Neuronal stem cell (in vitro differentiated cells): ENCODE data around the gene POLN.
"Not testable (repeated sequence)": the region's sequence is repeated elsewhere in the genome, so short reads cannot be mapped to it uniquely, and the experiment has no call there.

Experiments
- DNase-seq: peaks from one replicate; pipeline ENCODE4 v3.0.0-alpha.2; 2013; ENCODE audit warnings: low spot score
- H2AFZ ChIP-seq: one replicate; pipeline ENCODE4 v1.6.1; 2013; ENCODE audit warnings: mild to moderate bottlenecking, low read length, inconsistent platforms
- H2AK5ac ChIP-seq: 2 replicates; pipeline ENCODE4 v1.6.1; 2013; ENCODE audit warnings: low read depth, mild to moderate bottlenecking, inconsistent platforms, low read length, moderate library complexity, mixed read lengths
- H2BK120ac ChIP-seq: 2 replicates; pipeline ENCODE4 v1.6.1; 2013; ENCODE audit warnings: low read depth, mild to moderate bottlenecking, inconsistent platforms, low read length, moderate library complexity, mixed read lengths
- H2BK12ac ChIP-seq: one replicate; pipeline ENCODE4 v1.6.1; 2013; ENCODE audit warnings: low read length, inconsistent platforms
- H2BK15ac ChIP-seq: 2 replicates; pipeline ENCODE4 v1.6.1; 2013; ENCODE audit warnings: mild to moderate bottlenecking, low read length, inconsistent platforms, mixed read lengths
- H2BK5ac ChIP-seq: one replicate; pipeline ENCODE4 v1.6.1; 2013; ENCODE audit warnings: inconsistent platforms, mild to moderate bottlenecking, low read length, moderate library complexity
- H3K14ac ChIP-seq: one replicate; pipeline ENCODE4 v1.6.1; 2013; ENCODE audit warnings: low read length, inconsistent platforms
- H3K18ac ChIP-seq: 2 replicates; pipeline ENCODE4 v1.6.1; 2013; ENCODE audit warnings: low read length, inconsistent platforms
- H3K23ac ChIP-seq: 2 replicates; pipeline ENCODE4 v1.6.1; 2013; ENCODE audit warnings: low read depth, mild to moderate bottlenecking, mixed read lengths, low read length, inconsistent platforms; ENCODE audit not compliant: poor library complexity
- H3K27ac ChIP-seq: replicated peaks from 3 replicates; pipeline ENCODE4 v1.5.1; 2013; ENCODE audit warnings: low read length, inconsistent platforms
- H3K27me3 ChIP-seq, 3 experiments: 2 replicates each; pipeline ENCODE4 v1.6.1; 2013; ENCODE audit warnings: low read length in 3 of 3, mild to moderate bottlenecking in 2 of 3, inconsistent platforms in 1 of 3, low read depth in 1 of 3, mixed read lengths in 1 of 3, moderate library complexity in 1 of 3; ENCODE audit not compliant: control insufficient read depth in 3 of 3, insufficient read depth in 3 of 3
- H3K36me3 ChIP-seq, 2 donors: replicated peaks in 1 of 2; 2 replicates each; pipeline ENCODE4 v1.6.1; 2013; ENCODE audit warnings: low read length in 2 of 2; ENCODE audit not compliant: control insufficient read depth in 2 of 2, insufficient read depth in 2 of 2
- H3K4ac ChIP-seq: 2 replicates; pipeline ENCODE4 v1.6.1; 2013; ENCODE audit warnings: inconsistent platforms, mild to moderate bottlenecking, low read length, moderate library complexity
- H3K4me1 ChIP-seq, 2 donors: 1 replicate in 1 of 2; 2 replicates in 1 of 2; pipeline ENCODE4 v1.6.1; 2013; ENCODE audit warnings: low read length in 2 of 2, low read depth in 1 of 2; ENCODE audit not compliant: control insufficient read depth in 2 of 2, insufficient read depth in 1 of 2
- H3K4me2 ChIP-seq: one replicate; pipeline ENCODE4 v1.6.1; 2013; ENCODE audit warnings: mild to moderate bottlenecking, low read length, inconsistent platforms; ENCODE audit not compliant: insufficient read depth, poor library complexity, severe bottlenecking
- H3K4me3 ChIP-seq, 2 donors: 2 replicates each; pipeline ENCODE4 v1.5.1; 2013; ENCODE audit warnings: low read length in 2 of 2, mild to moderate bottlenecking in 2 of 2, inconsistent platforms in 1 of 2, moderate library complexity in 1 of 2
- H3K79me1 ChIP-seq: one replicate; pipeline ENCODE4 v1.6.1; 2013; ENCODE audit warnings: low read depth, mild to moderate bottlenecking, inconsistent platforms, low read length, moderate library complexity
- H3K9ac ChIP-seq: one replicate; pipeline ENCODE4 v1.6.1; 2013; ENCODE audit warnings: mild to moderate bottlenecking, low read depth, low read length, inconsistent platforms; ENCODE audit not compliant: poor library complexity
- H3K9me3 ChIP-seq, 2 donors: replicated peaks in 1 of 2; 2 replicates each; pipeline versions ENCODE3 to v1.6.1; 2013; ENCODE audit warnings: low read length in 2 of 2, mild to moderate bottlenecking in 2 of 2, inconsistent platforms in 1 of 2, low read depth in 1 of 2, mixed read lengths in 1 of 2, moderate library complexity in 1 of 2; ENCODE audit not compliant: control insufficient read depth in 2 of 2, insufficient read depth in 1 of 2
- H4K8ac ChIP-seq: one replicate; pipeline ENCODE4 v1.6.1; 2013; ENCODE audit warnings: low read depth, mild to moderate bottlenecking, inconsistent platforms, low read length, moderate library complexity
- H4K91ac ChIP-seq: one replicate; pipeline ENCODE4 v1.6.1; 2013; ENCODE audit warnings: low read length, low read depth, mild to moderate bottlenecking, inconsistent platforms; ENCODE audit not compliant: poor library complexity
- WGBS, 2 donors: extraction: QIAGEN DNeasy Blood & Tissue Kit; methylation state at CpG; one replicate each; pipeline ENCODE4 v1.1.7; 2013; ENCODE audit warnings: missing lambda C conversion rate in 2 of 2, mixed read lengths in 1 of 2; ENCODE audit not compliant: insufficient read length in 2 of 2, insufficient replicate concordance in 1 of 2; ENCODE audit errors: extremely low coverage in 2 of 2; 5-methylcytosine and 5-hydroxymethylcytosine counted together

POLN gene

DNA sequence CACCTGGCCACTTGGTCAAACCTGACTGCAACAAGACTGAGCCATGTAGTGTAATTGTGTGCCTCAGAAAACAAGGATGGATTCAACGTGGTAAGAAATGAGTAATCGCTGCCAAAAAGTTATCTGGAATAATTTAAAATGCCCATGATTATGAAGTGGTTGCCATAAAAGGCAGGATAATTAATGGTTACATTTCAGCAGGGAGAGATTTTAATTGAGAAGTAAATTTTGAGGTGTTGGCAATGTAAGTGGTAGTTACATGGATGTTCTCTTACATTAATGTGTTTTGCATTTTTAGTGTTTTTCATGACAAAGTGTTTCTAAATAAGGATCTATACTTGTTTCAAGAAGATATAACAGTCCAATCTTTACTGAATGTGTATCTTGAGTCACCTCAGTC lies 15.7 kb downstream of the POLN start:
- H3K9me3 ChIP-seq, result no peaks in the 10 kb centered on the region
- H2BK15ac ChIP-seq, result no peak overlapping the region
- H3K23ac ChIP-seq, result no peak overlapping the region
- no peak overlapping the region for H4K8ac ChIP-seq
- no peak overlapping the region for H3K4me3 ChIP-seq
- H3K79me1 ChIP-seq, result no peaks in the 10 kb centered on the region
- H3K4me2 ChIP-seq, result no peak overlapping the region
- no peak overlapping the region for H2BK12ac ChIP-seq
- no peak overlapping the region for H2BK5ac ChIP-seq
- no peak overlapping the region for H3K14ac ChIP-seq
- H3K4me1 ChIP-seq, result no peaks in the 10 kb centered on the region
- no peak overlapping the region for H4K91ac ChIP-seq
- H3K27ac ChIP-seq, result no peak overlapping the region
- no CpG with 5 or more reads among the region's 2 CpGs for WGBS, 2 donors
- no peak overlapping the region for H3K18ac ChIP-seq
- no peak overlapping the region for H2BK120ac ChIP-seq
- no peaks in the 10 kb centered on the region for H3K27me3 ChIP-seq
- H2AK5ac ChIP-seq, result no peak overlapping the region
- H3K9ac ChIP-seq, result no peak overlapping the region
- no peak overlapping the region for H3K4ac ChIP-seq
- no peak for DNase-seq
- H2AFZ ChIP-seq, result no peak overlapping the region
- H3K36me3 ChIP-seq, result peaks cover 0 to 34% of the 10 kb centered on the region in 2 donors

DNA sequence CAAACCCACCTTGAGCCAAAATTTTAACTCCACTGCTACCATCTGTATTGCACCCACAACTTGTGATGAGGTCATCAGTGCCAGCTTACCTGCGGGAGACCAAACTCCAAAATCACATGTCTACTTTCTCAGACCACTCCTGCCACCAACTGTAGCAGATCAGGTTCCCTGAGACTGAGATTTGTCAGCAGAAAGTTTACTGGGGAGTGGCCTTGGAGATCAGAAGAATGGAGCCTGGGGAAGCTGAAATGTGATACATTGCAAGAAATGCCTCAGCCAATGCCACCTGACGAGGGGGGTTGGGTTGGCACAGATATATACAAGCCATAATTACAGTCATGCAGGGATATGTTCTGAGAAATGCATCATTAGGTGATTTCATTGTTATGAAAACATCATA lies 19.1 kb downstream of the POLN start:
- no peak overlapping the region for H3K27ac ChIP-seq
- no peak overlapping the region for H2AFZ ChIP-seq
- H3K9ac ChIP-seq, result no peak overlapping the region
- DNase-seq, result no peak
- no peak overlapping the region for H4K8ac ChIP-seq
- no peaks in the 10 kb centered on the region for H3K4me1 ChIP-seq
- H2BK15ac ChIP-seq, result no peak overlapping the region
- H3K14ac ChIP-seq, result no peak overlapping the region
- peaks cover 0 to 20% of the 10 kb centered on the region in 2 donors for H3K36me3 ChIP-seq
- H3K79me1 ChIP-seq, result no peaks in the 10 kb centered on the region
- H3K9me3 ChIP-seq, result no peaks in the 10 kb centered on the region
- H3K27me3 ChIP-seq, result no peaks in the 10 kb centered on the region
- H2BK120ac ChIP-seq, result no peak overlapping the region
- H3K23ac ChIP-seq, result no peak overlapping the region
- no CpG with 5 or more reads among the region's 2 CpGs for WGBS, 2 donors
- H2BK5ac ChIP-seq, result no peak overlapping the region
- H3K18ac ChIP-seq, result no peak overlapping the region
- no peak overlapping the region for H3K4me3 ChIP-seq
- H3K4me2 ChIP-seq, result no peak overlapping the region
- H4K91ac ChIP-seq, result no peak overlapping the region
- H2BK12ac ChIP-seq, result no peak overlapping the region
- no peak overlapping the region for H3K4ac ChIP-seq
- no peak overlapping the region for H2AK5ac ChIP-seq

GRCh38 chr4:2221378-2221777 lies 20.5 kb downstream of the POLN start:
- WGBS, 2 donors, result no CpG with 5 or more reads among the region's 4 CpGs
- DNase-seq, result not testable (repeated sequence)

DNA sequence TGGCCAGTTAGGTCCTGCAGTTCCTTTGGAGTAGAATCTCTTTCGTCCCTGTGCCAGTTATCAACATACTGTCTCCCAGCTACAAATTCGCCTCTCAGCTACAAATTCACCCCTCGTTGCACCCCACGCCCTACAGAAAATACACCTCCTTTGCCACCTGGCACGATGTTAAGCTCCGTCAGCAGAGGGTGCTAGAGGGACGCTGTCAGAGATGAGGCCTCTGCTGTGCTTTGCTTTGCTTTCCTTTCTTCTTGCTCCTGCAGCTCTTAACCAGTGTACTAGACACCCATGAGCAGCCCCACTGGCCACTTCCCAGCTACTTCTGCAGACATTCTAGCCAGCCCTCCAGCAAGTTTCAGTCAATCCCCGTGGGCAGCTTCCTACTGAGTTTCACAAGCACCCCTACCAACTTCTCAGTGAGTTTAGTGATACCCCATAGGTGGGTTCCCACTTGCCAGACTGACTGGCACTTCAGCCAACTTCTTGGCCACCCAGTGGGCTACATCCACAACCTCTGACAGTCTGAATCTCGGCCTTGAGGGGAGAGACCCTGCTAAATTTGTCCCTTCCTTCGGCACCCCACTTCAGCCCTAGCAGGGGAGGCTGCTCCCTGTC lies 21.8 kb downstream of the POLN start:
- DNase-seq, result peak; percentile 70
- peaks cover 2% of the 10 kb centered on the region for H3K79me1 ChIP-seq
- no peak overlapping the region for H3K4ac ChIP-seq
- no peak overlapping the region for H2BK120ac ChIP-seq
- H4K8ac ChIP-seq, result no peak overlapping the region
- H2BK15ac ChIP-seq, result no peak overlapping the region
- no peak overlapping the region for H3K23ac ChIP-seq
- H2BK5ac ChIP-seq, result no peak overlapping the region
- WGBS, 2 donors, result no CpG with 5 or more reads among the region's 10 CpGs
- H4K91ac ChIP-seq, result no peak overlapping the region
- H3K4me3 ChIP-seq, result no peak overlapping the region
- no peak overlapping the region for H3K14ac ChIP-seq
- H2AFZ ChIP-seq, result peak overlapping the region; percentile 52
- H3K4me1 ChIP-seq, result peaks cover 0 to 1% of the 10 kb centered on the region in 2 donors
- H2AK5ac ChIP-seq, result no peak overlapping the region
- H3K36me3 ChIP-seq, result peaks cover 0 to 5% of the 10 kb centered on the region in 2 donors
- no peak overlapping the region for H2BK12ac ChIP-seq
- H3K27me3 ChIP-seq, result no peaks in the 10 kb centered on the region
- H3K18ac ChIP-seq, result no peak overlapping the region
- H3K4me2 ChIP-seq, result no peak overlapping the region
- no peak overlapping the region for H3K9ac ChIP-seq
- no peaks in the 10 kb centered on the region for H3K9me3 ChIP-seq
- no peak overlapping the region for H3K27ac ChIP-seq

More at GRCh38 chr4:2221378-2221777, 20.5 kb downstream of the POLN start:
- H4K91ac ChIP-seq, H2AK5ac ChIP-seq, H2BK120ac ChIP-seq, H2BK5ac ChIP-seq, H3K27me3 ChIP-seq, H3K4ac ChIP-seq, H3K18ac ChIP-seq, H3K9me3 ChIP-seq, H2AFZ ChIP-seq, H3K4me1 ChIP-seq, H3K4me3 ChIP-seq, H3K36me3 ChIP-seq, H3K79me1 ChIP-seq, H3K9ac ChIP-seq, H2BK15ac ChIP-seq, H3K23ac ChIP-seq, H2BK12ac ChIP-seq, H4K8ac ChIP-seq, H3K4me2 ChIP-seq, H3K14ac ChIP-seq, H3K27ac ChIP-seq: not testable (repeated sequence)
